Caco-2 (cell line): ENCODE data around the gene MGAT4A. TPM values are rescaled to one million over a fixed set of nuclear protein-coding genes. Genes with fewer than 3 reads are reported as not detected.
"Not testable (repeated sequence)": the region's sequence is repeated elsewhere in the genome, so short reads cannot be mapped to it uniquely, and the experiment has no call there.

Experiments
- BruUV-seq: library from RNA; stranded (reverse); fragments of 400-500 nt; replicated peaks from 2 replicates; lab custom pipeline; 2021; lab: Mats Ljungman, UMichigan
- CTCF ChIA-PET: fragments of 300-600 bp; sonication (Branson Sonifier 250); formaldehyde crosslinking; loops from one replicate; lab custom pipeline; 2022; ENCODE audit warnings: antibody characterized with exemption; lab: Charles Lee
- POLR2A ChIA-PET: fragments of 300-600 bp; sonication (Branson Sonifier 250); formaldehyde crosslinking; loops from one replicate; lab custom pipeline; 2022; ENCODE audit warnings: antibody characterized with exemption; lab: Charles Lee
- DNase-seq, 2 experiments: peaks; one replicate each; pipeline versions ENCODE4 v3.0.0 to v3.0.0-alpha.2; 2020 to 2022
- H3K27me3 ChIP-seq: replicated peaks from 2 replicates; pipeline ENCODE4 v1.6.0; 2011; ENCODE audit warnings: low read length; ENCODE audit not compliant: control insufficient read depth, insufficient read depth
- H3K36me3 ChIP-seq: 2 replicates; pipeline ENCODE4 v1.5.1; 2011; ENCODE audit warnings: low read length; ENCODE audit not compliant: control insufficient read depth, insufficient read depth
- H3K4me1 ChIP-seq: fragments of 250-450 bp; sonication (Bioruptor Pico); 2 replicates; pipeline ENCODE4 v1.5.1; 2020; ENCODE audit warnings: mild to moderate bottlenecking
- H3K4me3 ChIP-seq: 2 replicates; pipeline ENCODE4 v1.5.1; 2011; ENCODE audit warnings: low read depth, mild to moderate bottlenecking, control low read depth, low read length
- H3K9me3 ChIP-seq: fragments of 250-450 bp; sonication (Bioruptor Pico); 2 replicates; pipeline ENCODE4 v1.5.1; 2020; ENCODE audit warnings: mild to moderate bottlenecking, moderate library complexity
- H3K27ac Mint-ChIP-seq: one replicate; pipeline ENCODE4 v1.8.0; 2022; ENCODE audit warnings: mixed read lengths; ENCODE audit not compliant: unreplicated experiment
- H3K27me3 Mint-ChIP-seq: one replicate; pipeline ENCODE4 v1.8.0; 2022; ENCODE audit warnings: mixed read lengths; ENCODE audit not compliant: insufficient read depth, unreplicated experiment
- H3K36me3 Mint-ChIP-seq: one replicate; pipeline ENCODE4 v1.8.0; 2022; ENCODE audit warnings: mild to moderate bottlenecking, mixed read lengths; ENCODE audit not compliant: insufficient read depth, unreplicated experiment
- H3K4me1 Mint-ChIP-seq: one replicate; pipeline ENCODE4 v1.8.0; 2022; ENCODE audit warnings: low read depth, mixed read lengths; ENCODE audit not compliant: unreplicated experiment
- H3K4me3 Mint-ChIP-seq: one replicate; pipeline ENCODE4 v1.8.0; 2022; ENCODE audit warnings: mild to moderate bottlenecking, moderate library complexity, mixed read lengths; ENCODE audit not compliant: unreplicated experiment
- H3K9me3 Mint-ChIP-seq: one replicate; pipeline ENCODE4 v1.8.0; 2022; ENCODE audit warnings: mixed read lengths; ENCODE audit not compliant: unreplicated experiment
- CTCF ChIP-seq, 2 experiments: fragments of 200-600 bp in 1 of 2; IDR thresholded peaks; 1 replicate in 1 of 2; 2 replicates in 1 of 2; pipeline versions ENCODE4 v1.5.1 to v1.8.0; 2011 to 2022; ENCODE audit warnings: antibody characterized with exemption in 1 of 2, control low read depth in 1 of 2, inconsistent platforms in 1 of 2, low read depth in 1 of 2, low read length in 1 of 2, mild to moderate bottlenecking in 1 of 2, moderate library complexity in 1 of 2; ENCODE audit not compliant: insufficient read depth in 1 of 2, severe bottlenecking in 1 of 2, unreplicated experiment in 1 of 2
- intact Hi-C: fragments of 100-400 bp; cut with micrococcal nuclease; formaldehyde crosslinking; loops from one replicate; pipeline ENCODE4 v1.10.0; 2022; ENCODE audit not compliant: unreplicated experiment
- total RNA-seq: library from RNA; stranded (reverse); gene quantifications from 2 replicates; pipeline ENCODE4 v1.2.3, GENCODE V29; 2022

The MGAT4A gene
- total RNA-seq, 1 experiment from 2014 or later: 63.7 TPM

- Mint-ChIP-seq H3K9me3 (no peaks in the 10 kb centered on the region), H3K27ac (peak overlapping the region; percentile 22), H3K36me3 (no peaks in the 10 kb centered on the region), H3K4me3 (peak overlapping the region; percentile 85), H3K4me1 (peaks cover 25% of the 10 kb centered on the region), H3K27me3 (no peaks in the 10 kb centered on the region)
- H3K27me3 ChIP-seq: no peaks in the 10 kb centered on the region
- no peaks in the 10 kb centered on the region for H3K36me3 ChIP-seq
- ChIA-PET POLR2A (no interaction called here), CTCF (interaction anchor here (0.6 to 2.1 kb wide), 3 partner anchors 66 to 80 kb away, joined by 4 to 21 read pairs (median 7); no protein-coding TSS in a partner anchor)
- H3K9me3 ChIP-seq: no peaks in the 10 kb centered on the region
- peak overlapping the region; percentile 82 for H3K4me3 ChIP-seq
- no TSS peak for BruUV-seq
- H3K4me1 ChIP-seq: peaks cover 46% of the 10 kb centered on the region
- no peak for DNase-seq
- intact Hi-C loops: loop anchor here (1.0 to 5.0 kb wide), 3 partner anchors 25 to 108 kb away; no protein-coding TSS in a partner anchor
- no peak for TF ChIP-seq CTCF (IDR thresholded peaks at IDR 0.05; ENCODE audit: insufficient read depth in 1 of 2, low read depth in 1 of 2, low read length in 1 of 2, severe bottlenecking in 1 of 2, unreplicated experiment in 1 of 2)
Observed at GRCh38 chr2:98729652-98730051, 1.3 kb downstream of the MGAT4A start.

DNA sequence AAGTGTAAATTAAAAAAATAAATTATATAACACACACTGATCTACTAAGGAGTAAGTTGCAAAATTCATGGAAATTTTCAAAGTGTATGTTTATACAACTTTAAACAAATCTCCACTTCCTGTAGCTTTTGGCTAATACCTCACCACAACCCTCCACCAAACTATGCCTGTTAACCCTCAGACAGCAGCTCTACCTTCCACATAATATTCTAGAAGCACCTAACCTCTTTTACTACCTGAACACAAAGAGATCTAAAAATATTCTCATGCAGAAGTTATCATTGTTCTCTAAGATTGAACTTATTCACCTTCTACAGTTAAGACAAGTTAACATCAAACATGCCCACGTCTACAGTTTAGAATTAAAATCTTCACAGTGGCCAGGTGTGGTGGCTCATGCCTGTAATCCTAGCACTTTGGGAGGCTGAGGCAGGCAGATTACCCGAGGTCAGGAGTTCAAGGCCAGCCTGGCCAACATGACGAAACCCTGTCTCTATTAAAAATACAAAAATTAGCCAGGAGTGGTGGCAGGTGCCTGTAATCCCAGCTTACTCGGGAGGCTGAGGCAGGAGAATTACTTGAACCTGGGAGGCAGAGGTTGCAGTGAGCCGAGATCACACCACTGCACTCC lies 2.7 kb downstream of the MGAT4A start:
- H3K4me1 Mint-ChIP-seq: peaks cover 18% of the 10 kb centered on the region
- H3K36me3 Mint-ChIP-seq, DNase-seq, H3K4me3 ChIP-seq, BruUV-seq, POLR2A ChIA-PET, H3K36me3 ChIP-seq, H3K4me3 Mint-ChIP-seq, H3K27me3 Mint-ChIP-seq, H3K27me3 ChIP-seq, intact Hi-C loops, CTCF ChIA-PET, H3K27ac Mint-ChIP-seq, H3K9me3 ChIP-seq, H3K9me3 Mint-ChIP-seq: not testable (repeated sequence)
- H3K4me1 ChIP-seq: peaks cover 38% of the 10 kb centered on the region

GRCh38 chr2:98727369-98728087 lies 3.4 kb downstream of the MGAT4A start:
- no peak for TF ChIP-seq CTCF (IDR thresholded peaks at IDR 0.05; ENCODE audit: insufficient read depth in 1 of 2, low read depth in 1 of 2, low read length in 1 of 2, severe bottlenecking in 1 of 2, unreplicated experiment in 1 of 2)
- H3K27me3 Mint-ChIP-seq: no peaks in the 10 kb centered on the region
- BruUV-seq: no TSS peak
- intact Hi-C loops: no loop called here
- Histone ChIP-seq H3K4me3 (no peak overlapping the region), H3K9me3 (no peaks in the 10 kb centered on the region), H3K36me3 (no peaks in the 10 kb centered on the region; the same call in 1 of the 2 replicates), H3K27me3 (no peaks in the 10 kb centered on the region), H3K4me1 (peaks cover 31% of the 10 kb centered on the region)
- POLR2A ChIA-PET: no interaction called here
- no peaks in the 10 kb centered on the region for H3K9me3 Mint-ChIP-seq
- H3K27ac Mint-ChIP-seq: no peak overlapping the region
- peaks cover 8% of the 10 kb centered on the region for H3K36me3 Mint-ChIP-seq
- no peak for DNase-seq
- H3K4me1 Mint-ChIP-seq: peaks cover 11% of the 10 kb centered on the region
- CTCF ChIA-PET: no interaction called here
- no peak overlapping the region for H3K4me3 Mint-ChIP-seq
